ENCODE data around the gene LIX1L. TPM values are rescaled to one million over a fixed set of nuclear protein-coding genes. Genes with fewer than 3 reads are reported as not detected.
A peak's percentile ranks its signal among the peaks of the same experiment; 100 is the strongest.

Gene LIX1L
- total and polyA plus RNA-seq, 2 of the 13 experiments (the other 11 are each of a cell fraction or from before 2014, with no cell fraction given) = 8.1 to 24.9 TPM

DNA sequence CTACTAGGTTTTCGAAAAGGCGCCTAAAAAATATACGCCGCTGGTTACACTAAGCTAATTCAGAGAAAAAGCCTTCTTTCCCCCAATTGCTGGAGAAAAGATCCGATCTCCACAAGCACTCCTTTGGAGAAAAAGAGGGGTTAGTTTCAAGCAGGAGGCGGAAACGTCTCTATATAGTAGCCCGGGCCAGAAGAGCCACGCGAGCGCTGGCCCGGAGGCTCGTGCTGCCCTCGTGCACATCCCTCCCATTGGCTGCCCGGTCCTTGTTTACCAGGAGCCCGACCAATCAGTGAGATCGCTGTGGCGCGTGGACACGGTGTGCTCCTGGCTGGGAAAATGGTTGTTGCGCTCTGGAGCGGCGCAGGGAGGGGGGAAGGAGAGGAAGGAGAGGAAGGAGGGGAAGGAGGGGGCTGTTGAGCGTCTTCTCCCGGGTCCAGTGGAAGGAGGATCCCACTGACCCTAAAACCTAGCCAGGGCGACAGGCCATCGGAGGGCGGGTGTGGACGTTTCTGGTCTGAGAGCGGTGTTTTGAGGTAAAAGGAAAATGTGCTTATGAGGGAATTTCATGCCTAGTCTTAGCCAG lies 38.7 kb upstream of the LIX1L start, which contains the start of gene TXNIP (continued):
- TF ChIP-seq, protein P1, sequence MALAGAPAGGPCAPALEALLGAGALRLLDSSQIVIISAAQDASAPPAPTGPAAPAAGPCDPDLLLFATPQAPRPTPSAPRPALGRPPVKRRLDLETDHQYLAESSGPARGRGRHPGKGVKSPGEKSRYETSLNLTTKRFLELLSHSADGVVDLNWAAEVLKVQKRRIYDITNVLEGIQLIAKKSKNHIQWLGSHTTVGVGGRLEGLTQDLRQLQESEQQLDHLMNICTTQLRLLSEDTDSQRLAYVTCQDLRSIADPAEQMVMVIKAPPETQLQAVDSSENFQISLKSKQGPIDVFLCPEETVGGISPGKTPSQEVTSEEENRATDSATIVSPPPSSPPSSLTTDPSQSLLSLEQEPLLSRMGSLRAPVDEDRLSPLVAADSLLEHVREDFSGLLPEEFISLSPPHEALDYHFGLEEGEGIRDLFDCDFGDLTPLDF (CRISPR knock-in tag; IDR thresholded peaks at IDR 0.05) = no peak; the same call in 1 of the 2 replicates
- no peak for TF ChIP-seq ZC3H4 (CRISPR knock-in tag; IDR thresholded peaks at IDR 0.05; ENCODE audit: borderline replicate concordance)
- TF ChIP-seq HNRNPK (IDR thresholded peaks at IDR 0.05; ENCODE audit: low read depth, low read length, poor library complexity, severe bottlenecking) = peak; percentile 86
- 0 out of 2 replicates have a peak, but pooled peaks have one; percentile 22 for TF ChIP-seq ZNF335 (CRISPR knock-in tag; IDR thresholded peaks at IDR 0.05)
- peak; percentile 67; the same call in 1 of the 2 replicates for TF ChIP-seq MTA1 (CRISPR knock-in tag; IDR thresholded peaks at IDR 0.05; ENCODE audit: borderline replicate concordance)
- TF ChIP-seq, protein P2, sequence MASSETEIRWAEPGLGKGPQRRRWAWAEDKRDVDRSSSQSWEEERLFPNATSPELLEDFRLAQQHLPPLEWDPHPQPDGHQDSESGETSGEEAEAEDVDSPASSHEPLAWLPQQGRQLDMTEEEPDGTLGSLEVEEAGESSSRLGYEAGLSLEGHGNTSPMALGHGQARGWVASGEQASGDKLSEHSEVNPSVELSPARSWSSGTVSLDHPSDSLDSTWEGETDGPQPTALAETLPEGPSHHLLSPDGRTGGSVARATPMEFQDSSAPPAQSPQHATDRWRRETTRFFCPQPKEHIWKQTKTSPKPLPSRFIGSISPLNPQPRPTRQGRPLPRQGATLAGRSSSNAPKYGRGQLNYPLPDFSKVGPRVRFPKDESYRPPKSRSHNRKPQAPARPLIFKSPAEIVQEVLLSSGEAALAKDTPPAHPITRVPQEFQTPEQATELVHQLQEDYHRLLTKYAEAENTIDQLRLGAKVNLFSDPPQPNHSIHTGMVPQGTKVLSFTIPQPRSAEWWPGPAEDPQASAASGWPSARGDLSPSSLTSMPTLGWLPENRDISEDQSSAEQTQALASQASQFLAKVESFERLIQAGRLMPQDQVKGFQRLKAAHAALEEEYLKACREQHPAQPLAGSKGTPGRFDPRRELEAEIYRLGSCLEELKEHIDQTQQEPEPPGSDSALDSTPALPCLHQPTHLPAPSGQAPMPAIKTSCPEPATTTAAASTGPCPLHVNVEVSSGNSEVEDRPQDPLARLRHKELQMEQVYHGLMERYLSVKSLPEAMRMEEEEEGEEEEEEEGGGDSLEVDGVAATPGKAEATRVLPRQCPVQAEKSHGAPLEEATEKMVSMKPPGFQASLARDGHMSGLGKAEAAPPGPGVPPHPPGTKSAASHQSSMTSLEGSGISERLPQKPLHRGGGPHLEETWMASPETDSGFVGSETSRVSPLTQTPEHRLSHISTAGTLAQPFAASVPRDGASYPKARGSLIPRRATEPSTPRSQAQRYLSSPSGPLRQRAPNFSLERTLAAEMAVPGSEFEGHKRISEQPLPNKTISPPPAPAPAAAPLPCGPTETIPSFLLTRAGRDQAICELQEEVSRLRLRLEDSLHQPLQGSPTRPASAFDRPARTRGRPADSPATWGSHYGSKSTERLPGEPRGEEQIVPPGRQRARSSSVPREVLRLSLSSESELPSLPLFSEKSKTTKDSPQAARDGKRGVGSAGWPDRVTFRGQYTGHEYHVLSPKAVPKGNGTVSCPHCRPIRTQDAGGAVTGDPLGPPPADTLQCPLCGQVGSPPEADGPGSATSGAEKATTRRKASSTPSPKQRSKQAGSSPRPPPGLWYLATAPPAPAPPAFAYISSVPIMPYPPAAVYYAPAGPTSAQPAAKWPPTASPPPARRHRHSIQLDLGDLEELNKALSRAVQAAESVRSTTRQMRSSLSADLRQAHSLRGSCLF (CRISPR knock-in tag; IDR thresholded peaks at IDR 0.05; ENCODE audit: borderline replicate concordance) = no peak
- peak; percentile 24; the same call in 1 of the 2 replicates for TF ChIP-seq ZNF768 (CRISPR knock-in tag; IDR thresholded peaks at IDR 0.05)
- TF ChIP-seq, protein P3, sequence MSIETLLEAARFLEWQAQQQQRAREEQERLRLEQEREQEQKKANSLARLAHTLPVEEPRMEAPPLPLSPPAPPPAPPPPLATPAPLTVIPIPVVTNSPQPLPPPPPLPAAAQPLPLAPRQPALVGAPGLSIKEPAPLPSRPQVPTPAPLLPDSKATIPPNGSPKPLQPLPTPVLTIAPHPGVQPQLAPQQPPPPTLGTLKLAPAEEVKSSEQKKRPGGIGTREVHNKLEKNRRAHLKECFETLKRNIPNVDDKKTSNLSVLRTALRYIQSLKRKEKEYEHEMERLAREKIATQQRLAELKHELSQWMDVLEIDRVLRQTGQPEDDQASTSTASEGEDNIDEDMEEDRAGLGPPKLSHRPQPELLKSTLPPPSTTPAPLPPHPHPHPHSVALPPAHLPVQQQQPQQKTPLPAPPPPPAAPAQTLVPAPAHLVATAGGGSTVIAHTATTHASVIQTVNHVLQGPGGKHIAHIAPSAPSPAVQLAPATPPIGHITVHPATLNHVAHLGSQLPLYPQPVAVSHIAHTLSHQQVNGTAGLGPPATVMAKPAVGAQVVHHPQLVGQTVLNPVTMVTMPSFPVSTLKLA (IDR thresholded peaks at IDR 0.05) = peak; percentile 98
- no peak for TF ChIP-seq SP1 (IDR thresholded peaks at IDR 0.05)
- peak; percentile 43; the same call in 1 of the 2 replicates for TF ChIP-seq SP1 (CRISPR knock-in tag; IDR thresholded peaks at IDR 0.05)
- TF ChIP-seq, protein P4, sequence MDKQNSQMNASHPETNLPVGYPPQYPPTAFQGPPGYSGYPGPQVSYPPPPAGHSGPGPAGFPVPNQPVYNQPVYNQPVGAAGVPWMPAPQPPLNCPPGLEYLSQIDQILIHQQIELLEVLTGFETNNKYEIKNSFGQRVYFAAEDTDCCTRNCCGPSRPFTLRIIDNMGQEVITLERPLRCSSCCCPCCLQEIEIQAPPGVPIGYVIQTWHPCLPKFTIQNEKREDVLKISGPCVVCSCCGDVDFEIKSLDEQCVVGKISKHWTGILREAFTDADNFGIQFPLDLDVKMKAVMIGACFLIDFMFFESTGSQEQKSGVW (CRISPR knock-in tag; IDR thresholded peaks at IDR 0.05; ENCODE audit: borderline replicate concordance) = no peak
- TF ChIP-seq, protein P5, sequence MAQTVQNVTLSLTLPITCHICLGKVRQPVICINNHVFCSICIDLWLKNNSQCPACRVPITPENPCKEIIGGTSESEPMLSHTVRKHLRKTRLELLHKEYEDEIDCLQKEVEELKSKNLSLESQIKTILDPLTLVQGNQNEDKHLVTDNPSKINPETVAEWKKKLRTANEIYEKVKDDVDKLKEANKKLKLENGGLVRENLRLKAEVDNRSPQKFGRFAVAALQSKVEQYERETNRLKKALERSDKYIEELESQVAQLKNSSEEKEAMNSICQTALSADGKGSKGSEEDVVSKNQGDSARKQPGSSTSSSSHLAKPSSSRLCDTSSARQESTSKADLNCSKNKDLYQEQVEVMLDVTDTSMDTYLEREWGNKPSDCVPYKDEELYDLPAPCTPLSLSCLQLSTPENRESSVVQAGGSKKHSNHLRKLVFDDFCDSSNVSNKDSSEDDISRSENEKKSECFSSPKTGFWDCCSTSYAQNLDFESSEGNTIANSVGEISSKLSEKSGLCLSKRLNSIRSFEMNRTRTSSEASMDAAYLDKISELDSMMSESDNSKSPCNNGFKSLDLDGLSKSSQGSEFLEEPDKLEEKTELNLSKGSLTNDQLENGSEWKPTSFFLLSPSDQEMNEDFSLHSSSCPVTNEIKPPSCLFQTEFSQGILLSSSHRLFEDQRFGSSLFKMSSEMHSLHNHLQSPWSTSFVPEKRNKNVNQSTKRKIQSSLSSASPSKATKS (CRISPR knock-in tag; IDR thresholded peaks at IDR 0.05) = peak; percentile 58; the same call in 1 of the 2 replicates
- no peak for TF ChIP-seq ZNF20 (CRISPR knock-in tag; IDR thresholded peaks at IDR 0.05)
- TF ChIP-seq, protein P6, sequence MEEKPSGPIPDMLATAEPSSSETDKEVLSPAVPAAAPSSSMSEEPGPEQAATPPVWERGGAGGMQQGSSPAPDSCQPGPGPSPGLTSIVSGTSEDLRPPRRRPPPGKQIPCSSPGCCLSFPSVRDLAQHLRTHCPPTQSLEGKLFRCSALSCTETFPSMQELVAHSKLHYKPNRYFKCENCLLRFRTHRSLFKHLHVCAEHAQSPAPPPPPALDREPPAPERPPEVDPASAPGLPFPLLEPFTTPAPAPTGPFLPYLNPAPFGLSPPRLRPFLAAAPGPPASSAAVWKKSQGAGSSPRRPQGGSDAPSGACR (CRISPR knock-in tag; IDR thresholded peaks at IDR 0.05) = peak; percentile 81
- TF ChIP-seq IRX3 (CRISPR knock-in tag; IDR thresholded peaks at IDR 0.05; ENCODE audit: borderline replicate concordance, low read depth) = 0 out of 2 replicates have a peak, but pooled peaks have one; percentile 82
- peak; percentile 97 for TF ChIP-seq SALL1 (CRISPR knock-in tag; IDR thresholded peaks at IDR 0.05)
- 0 out of 2 replicates have a peak, but pooled peaks have one; percentile 25 for TF ChIP-seq MEIS2 (CRISPR knock-in tag; IDR thresholded peaks at IDR 0.05)

Measured in HepG2 (cell line).